ENCODE results near the gene MAPK11.

Gene MAPK11

GRCh38 chr22:50260434-50260800 is 9.8 kb downstream of the MAPK11 start:
- no peak for DNase-seq

DNA sequence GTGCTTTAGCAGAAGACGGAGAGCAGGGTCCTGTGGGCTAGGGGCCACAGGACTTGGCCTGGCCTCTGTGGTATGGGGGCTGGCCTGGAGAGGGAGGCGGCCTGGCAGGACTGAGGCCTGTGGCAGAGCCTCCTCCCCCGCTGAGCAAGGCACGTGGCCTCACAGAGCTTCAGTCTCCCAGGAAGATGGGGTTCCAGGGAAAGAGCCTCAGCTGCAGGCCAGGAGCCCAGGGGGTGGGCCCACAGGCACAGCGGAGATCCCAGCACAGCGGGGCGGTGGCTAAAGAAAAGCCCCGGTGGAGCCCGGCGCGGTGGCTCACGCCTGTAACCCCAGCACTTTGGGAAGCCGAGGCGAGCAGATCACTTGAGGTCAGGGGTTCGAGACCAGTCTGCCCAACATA is 10.9 kb downstream of the MAPK11 start:
- DNase-seq: no peak

GRCh38 chr22:50258361-50259292 is 11.6 kb downstream of the MAPK11 start:
- DNase-seq: no peak

DNA sequence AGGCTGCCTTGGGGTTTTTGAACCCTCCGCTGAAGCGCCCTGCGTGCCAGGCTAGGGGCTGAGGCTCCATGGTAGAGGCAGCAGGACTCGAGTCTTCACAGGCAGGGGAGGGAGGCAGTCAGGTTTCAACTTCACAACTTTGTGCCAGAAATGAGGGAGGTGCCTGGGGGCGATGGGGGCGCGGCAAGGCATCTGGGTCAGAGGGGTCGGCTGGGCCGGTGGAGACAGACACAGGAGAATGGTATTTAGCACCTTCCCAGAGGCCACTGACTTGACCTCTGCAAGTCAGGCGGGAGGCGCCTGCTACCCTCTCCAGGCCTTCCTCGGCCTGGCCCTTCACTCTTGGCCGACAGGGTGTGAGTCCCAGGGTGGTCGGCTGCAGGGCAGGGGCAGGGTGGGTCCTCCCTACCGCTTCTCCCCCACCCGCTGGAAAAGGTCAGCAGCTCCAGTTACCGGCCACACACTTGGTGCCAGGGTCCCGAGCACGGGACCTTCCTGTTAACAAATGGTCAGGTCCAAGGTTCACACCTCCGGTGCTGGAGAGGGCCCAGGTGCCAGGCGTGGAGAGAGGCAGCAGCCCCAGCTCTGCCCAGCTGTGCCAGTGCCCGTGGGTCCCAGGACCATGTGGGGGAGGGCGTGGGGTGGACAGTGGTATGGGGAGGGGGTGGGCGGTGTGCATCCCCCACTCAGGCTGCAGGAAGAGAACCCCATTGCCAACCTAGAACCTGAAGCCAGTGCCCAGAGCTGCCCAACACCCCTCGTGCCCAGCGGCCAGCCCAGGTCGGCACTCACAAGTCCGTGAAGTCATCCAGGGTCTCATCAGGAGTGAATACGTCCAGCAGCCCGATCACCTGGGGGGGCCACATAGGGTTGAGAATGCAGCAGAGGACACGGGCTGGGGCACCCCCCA is 12.5 kb downstream of the MAPK11 start:
- no peak for DNase-seq

DNA sequence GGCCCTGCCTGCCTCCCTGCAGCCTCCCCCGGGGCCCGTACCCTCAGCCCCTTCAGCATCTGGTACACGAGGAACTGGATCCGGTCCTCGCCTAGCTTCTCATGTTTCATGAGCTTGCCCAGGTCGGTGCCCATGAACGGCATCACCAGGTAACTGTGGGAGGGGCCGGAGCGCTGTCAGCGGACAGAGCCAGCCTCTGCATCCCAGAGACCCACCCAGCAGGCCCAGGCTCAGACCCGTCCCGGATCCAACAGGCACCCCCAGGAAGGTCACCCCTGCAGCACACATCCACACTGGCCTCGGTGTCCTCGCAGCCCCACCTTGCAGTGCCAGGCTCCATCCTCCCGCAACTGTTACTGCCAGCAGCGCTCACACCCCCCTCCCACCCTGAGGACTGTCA is 13.1 kb downstream of the MAPK11 start:
- DNase-seq: no peak

DNA sequence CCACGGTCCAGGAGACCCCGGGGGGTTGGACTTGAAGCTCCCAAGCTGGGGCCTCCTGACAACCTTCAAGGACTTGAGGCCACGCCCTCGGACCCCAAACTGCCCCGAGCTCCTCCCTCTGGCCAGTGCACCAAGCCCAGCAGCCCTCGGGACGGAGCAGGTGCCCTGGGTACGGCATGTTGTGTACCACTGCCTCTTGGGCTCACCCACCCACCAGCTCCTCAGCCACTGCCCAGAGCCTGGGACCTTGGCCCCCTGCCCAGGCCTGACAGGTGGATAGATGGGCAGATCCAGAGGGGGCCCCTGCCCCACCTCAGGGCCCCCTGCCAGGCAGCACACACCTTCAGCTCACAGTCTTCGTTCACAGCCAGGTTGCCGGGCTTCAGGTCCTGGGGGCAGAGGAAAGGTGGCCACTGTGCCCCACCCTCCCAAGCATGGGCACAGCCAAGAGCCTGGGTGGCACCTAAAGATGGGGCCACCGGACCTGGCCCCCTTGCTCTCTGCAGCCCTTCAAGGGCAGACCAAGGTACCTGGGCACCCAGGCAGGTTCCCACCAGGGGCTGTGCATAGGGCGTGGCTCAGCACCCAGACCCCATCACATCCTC is 13.8 kb downstream of the MAPK11 start:
- no peak for DNase-seq

DNA sequence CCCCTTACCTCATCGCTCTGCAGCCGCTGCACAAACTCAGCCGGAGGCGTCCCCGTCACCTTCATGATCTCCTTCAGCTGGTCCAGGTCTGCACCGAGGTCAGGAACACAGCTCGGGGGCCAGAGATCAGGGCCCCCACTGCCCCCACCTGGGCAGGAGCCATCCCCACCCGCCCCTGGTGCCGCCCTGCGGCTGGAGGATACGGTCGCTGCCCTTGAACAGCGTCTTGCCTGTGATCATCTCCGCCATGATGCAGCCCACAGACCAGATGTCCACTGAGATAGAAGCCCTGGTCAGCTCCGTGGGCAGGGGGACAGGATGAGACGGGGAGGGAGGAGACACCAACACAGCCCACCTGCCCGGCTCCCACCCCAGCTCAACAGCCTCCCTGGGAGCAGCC is 14.6 kb downstream of the MAPK11 start:
- no peak for DNase-seq

DNA sequence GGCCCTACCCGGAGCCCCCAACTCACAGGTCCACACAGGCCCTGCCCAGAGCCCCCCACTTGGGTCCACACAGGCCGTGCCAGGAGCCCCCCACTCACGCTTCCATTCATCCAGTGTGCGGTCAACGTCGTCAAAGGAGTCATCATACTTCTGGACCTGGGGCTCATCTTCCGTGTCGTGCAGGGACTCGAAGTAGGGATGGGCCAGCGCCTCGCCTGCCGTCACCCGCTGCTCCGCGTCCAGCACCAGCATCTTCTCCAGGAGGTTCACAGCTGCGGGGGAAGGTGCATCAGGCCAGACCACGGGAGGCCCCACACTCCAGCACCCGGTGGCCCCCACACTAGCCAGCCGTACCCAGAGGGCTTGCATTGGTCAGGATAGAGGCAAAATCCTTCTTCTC is 15.1 kb downstream of the MAPK11 start:
- no peak for DNase-seq

- DNase-seq: no peak
Measured at GRCh38 chr22:50253941-50254340, 16.2 kb downstream of the MAPK11 start.

DNA sequence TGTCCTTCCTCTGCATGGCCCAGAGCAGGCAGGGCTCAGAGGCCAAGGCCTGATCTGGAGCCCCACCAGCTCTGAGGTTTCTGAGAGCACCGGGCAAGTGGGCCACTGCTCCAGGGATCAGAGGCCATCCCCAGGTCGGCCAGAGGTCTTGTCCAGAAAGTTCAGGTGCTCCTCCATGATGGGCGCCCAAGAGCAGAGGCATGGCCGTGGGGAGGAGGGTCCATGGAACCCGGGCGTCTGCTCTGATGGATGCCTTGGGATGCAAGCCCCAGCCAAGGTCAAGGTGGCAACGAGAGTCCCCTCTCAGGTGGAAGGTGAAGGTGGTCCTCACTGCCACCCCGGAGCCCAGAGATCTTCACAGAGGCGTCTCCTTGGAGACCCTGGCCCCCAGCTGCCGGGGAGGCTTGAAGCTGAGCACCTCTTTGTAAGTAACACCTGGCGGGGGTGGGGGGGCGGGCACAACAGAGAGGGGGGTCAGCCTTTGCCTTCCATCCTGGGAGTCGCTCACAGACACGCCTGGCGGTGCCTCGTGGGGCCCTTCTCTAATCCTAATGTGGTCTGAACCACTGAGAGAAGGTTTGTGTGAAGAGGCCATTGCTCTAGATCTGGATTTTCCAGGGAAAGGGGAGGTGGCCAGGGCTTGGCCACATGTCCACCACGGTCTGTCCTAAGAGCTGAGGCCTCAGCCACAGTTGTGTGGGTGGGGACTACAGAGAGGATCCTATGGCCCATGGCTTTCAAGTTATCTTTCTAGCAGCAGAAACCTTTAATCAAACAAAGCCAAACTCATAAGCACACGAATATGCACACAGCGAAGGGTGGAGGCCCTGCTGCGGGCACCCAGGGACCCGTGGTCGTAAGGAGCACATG is 16.9 kb downstream of the MAPK11 start:
- no peak for DNase-seq

DNA sequence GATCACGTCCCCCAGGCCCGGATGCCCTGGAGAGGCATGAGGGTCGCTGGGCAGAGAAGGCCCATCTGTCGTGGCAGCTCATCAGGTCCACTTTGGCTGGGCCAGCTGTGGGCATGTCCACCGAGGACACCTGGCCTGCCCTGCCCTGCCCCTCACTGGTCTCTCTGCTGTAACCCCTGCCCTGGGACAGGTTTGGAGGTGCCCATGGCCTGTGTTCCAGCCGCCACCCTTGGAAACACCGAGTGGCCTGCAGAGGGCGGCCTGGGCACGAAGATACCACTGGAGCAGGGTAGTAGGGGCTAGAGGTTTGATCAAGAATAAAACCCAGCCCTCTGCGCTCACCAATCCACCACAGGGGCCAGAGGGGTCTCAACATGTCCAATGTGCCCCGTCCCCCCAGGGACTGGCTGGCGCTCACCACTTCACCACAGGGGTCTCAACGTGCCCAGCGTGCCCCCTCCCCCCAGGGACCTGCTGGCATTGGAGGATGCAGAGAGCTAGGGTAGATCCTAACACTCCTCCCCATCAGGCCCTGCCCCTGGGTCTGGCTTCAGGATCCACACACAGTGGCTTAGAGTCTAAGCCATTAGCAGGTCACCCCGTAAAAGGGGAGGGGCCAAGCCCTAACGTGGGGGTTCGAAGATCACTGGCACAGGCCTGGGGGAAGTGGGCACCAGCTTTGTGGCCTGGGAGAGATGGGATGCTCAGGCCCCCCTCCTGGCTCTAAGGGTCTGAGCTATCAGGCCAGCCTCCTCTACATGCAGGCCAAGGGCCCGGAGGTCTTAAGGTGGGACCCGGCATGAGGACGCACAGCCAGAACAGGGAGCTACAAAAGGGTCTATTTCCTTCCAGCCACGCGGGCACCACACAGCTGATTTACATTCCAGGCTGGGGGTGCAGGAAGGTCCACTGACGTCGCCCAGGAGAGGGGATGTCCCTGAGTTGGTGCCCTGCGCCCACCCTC is 17.8 kb downstream of the MAPK11 start:
- peak; percentile 39 for DNase-seq

DNA sequence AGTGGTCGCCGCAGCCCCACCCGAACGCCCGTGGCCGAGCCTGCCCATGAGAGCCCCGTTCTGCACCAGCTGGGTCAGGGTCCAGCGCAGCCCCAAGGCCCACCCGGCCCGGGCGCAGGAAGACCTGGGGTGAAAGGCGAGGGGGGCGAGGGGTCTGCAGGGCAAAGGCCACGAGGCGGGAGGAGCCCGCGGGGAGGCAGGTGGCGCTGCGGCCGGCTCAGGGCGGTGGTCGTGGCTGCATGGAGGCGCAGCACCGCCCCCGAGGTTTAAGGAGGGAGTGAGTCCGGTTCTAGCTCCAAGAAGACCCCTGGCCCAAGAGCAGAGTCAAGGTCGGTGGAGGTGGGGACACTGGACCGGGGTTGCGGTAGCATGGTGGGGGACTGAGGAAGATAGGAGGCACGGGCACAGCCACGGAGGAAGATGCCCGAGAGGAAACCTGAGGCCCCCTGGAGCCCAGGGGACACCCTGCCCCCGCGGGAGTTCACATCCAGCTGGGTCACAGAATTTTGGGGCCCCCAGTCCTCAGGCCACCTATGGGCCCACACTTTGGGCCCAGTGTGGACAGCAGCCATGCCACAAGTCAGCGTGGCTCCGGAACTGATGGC is 18.6 kb downstream of the MAPK11 start:
- DNase-seq: no peak

- peak; percentile 45 for DNase-seq
Measured at GRCh38 chr22:50250555-50251476, 19.4 kb downstream of the MAPK11 start, which contains the start of gene HDAC10. TSS of gene HDAC10 (minus strand) at chr22:50251265. CDS start at chr22:50251032, 233 bp downstream.

DNA sequence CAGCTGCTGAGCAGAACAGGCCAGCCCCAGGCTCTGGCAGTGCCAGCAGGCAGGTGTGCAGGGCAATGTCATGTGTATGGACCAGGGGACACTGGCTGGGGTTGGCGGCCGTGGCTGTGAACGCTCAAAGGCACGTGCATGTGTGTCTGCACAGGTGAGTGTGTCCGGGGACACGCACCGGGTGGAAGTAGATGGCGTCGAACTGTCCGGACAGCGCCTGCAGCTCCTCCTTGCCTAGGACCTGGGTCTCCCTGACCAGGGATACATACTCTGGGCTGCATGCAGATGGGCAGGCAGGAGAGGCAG is 20.0 kb downstream of the MAPK11 start:
- no peak for DNase-seq

- no peak for DNase-seq
Measured at GRCh38 chr22:50249341-50250248, 20.6 kb downstream of the MAPK11 start.

DNA sequence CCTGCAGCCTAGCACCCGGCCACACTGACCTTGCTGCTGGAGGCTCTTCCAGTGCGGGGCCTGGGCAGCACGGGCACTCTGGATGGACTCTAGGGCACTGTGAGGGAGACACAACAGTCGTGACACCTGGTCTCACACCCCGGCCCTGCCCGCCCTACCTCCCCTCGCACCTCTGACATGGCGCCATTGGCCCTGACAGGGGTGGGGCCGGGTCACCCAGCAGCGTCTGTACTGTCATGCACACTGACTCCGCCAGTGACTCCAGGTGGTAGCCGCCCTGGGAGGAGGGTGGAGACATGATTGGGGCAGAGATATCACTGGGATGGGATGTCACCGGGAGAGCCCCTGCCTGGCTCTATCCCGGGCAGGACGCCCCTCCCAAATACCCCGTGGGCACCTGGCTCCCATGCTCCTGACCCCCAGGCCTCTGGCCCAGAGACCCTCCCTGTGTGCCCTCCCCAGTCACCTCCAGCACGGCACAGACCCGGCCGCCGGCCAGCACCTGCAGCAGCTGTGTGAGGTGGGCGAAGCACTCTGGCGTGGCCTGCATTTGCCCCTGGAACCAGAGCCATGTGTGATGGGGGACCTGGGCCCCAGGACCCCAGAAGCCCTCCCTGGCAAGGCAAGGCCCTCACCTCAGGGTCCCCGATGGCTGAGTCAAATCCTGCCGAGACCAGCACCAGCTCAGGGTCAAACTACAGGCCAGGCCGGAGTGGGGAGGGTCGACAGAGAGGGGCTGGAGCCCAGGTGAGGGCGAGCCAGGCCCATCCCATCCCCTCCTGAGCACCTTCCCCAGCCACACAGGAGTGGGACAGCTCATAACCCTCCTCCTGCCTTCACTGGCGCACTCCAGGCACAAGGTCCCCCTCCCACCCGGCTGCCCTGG is 21.7 kb downstream of the MAPK11 start:
- no peak for DNase-seq

- no peak for DNase-seq
Measured at GRCh38 chr22:50247748-50248147, 22.4 kb downstream of the MAPK11 start.

Measured in NCI-H1105 treated with DMSO at 0.1 percent for 48 hours (cell line).